ENCODE results near the gene CNOT1. TPM values are rescaled to one million over a fixed set of nuclear protein-coding genes. Genes with fewer than 3 reads are reported as not detected.
A peak's percentile ranks its signal among the peaks of the same experiment; 100 is the strongest.
"Not testable (repeated sequence)": the region's sequence is repeated elsewhere in the genome, so short reads cannot be mapped to it uniquely, and the experiment has no call there.

Gene CNOT1
- polyA plus RNA-seq, 1 donor from 2014 or later = 66.2 TPM

DNA sequence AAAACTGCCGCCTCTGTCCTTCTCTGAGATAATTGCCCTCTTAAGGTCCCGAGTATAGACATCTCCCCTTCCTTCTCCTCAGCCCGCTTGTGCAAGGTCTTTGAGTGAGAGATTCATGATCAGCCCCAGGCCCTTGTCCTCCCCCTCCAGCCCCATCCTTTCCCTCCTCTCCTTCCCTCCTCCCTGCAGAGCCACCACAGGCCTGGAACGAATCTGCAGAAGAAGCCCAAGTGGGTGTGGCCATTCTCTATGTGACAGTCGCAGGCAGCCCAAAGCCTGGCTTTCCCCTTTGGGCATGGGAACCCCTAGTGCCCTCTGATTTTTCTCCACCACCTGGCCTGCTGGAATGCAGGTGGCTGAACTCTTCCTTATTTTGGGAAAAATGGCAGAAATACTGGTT is 136.9 kb downstream of the CNOT1 start:
- H3K9ac ChIP-seq (ENCODE audit: low read length) = peak overlapping the region; percentile 1

DNA sequence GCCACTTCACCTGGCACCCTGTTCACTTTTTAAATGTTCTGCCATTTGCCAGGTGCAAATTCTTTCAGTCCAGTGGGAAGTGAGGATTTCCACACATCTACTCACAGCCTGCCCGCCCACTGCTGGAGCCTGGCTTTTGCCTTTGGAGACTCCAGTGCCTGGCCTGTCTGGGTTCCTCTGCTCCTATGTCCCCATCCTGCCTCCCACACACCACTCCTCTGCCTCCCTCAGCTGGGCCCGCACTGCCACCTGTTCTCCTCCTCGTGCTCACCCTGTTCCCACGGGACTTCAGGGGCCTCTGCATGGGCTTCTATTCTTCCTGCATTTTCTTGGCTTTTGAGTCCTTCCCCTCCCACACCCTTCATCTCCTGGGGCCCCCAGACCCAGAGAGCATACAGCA is 137.6 kb downstream of the CNOT1 start:
- no peaks in the 10 kb centered on the region for H3K9me3 ChIP-seq (ENCODE audit: low read length)
- no peaks in the 10 kb centered on the region for H3K27me3 ChIP-seq (ENCODE audit: insufficient read depth, low read depth, low read length)
- H3F3A ChIP-seq (ENCODE audit: insufficient read depth, low read length, poor library complexity, severe bottlenecking) = peaks cover 15% of the 10 kb centered on the region
- no peak overlapping the region for H3K4me2 ChIP-seq (ENCODE audit: low read length)
- H3K9me2 ChIP-seq (ENCODE audit: insufficient read depth, low read length) = no peaks in the 10 kb centered on the region
- H3K4me3 ChIP-seq (ENCODE audit: low read length) = no peak overlapping the region
- no peak overlapping the region for H2AFZ ChIP-seq (ENCODE audit: low read depth, low read length)
- peak overlapping the region; percentile 1 for H3K9ac ChIP-seq (ENCODE audit: low read length)
- no peaks in the 10 kb centered on the region for H3K79me2 ChIP-seq (replicated peaks; ENCODE audit: insufficient read depth, low read length)
- TF ChIP-seq MXI1 (conservative IDR thresholded peaks at IDR 0.05; ENCODE audit: poor library complexity, severe bottlenecking) = no peak
- TF ChIP-seq RAD21 (conservative IDR thresholded peaks at IDR 0.05) = no peak
- TF ChIP-seq EP300 (conservative IDR thresholded peaks at IDR 0.05; ENCODE audit: poor library complexity, severe bottlenecking) = no peak
- TF ChIP-seq SMC3 (conservative IDR thresholded peaks at IDR 0.05; ENCODE audit: poor library complexity) = no peak
- TF ChIP-seq EZH2 (IDR thresholded peaks at IDR 0.05; ENCODE audit: borderline replicate concordance, insufficient read depth, low read length, poor library complexity, severe bottlenecking) = no peak
- no peak for TF ChIP-seq POLR2AphosphoS5 (IDR thresholded peaks at IDR 0.05)
- TF ChIP-seq TAF1 (IDR thresholded peaks at IDR 0.05; ENCODE audit: low read depth) = no peak
- TF ChIP-seq REST (IDR thresholded peaks at IDR 0.05; ENCODE audit: borderline replicate concordance) = no peak
- TF ChIP-seq, protein P1, sequence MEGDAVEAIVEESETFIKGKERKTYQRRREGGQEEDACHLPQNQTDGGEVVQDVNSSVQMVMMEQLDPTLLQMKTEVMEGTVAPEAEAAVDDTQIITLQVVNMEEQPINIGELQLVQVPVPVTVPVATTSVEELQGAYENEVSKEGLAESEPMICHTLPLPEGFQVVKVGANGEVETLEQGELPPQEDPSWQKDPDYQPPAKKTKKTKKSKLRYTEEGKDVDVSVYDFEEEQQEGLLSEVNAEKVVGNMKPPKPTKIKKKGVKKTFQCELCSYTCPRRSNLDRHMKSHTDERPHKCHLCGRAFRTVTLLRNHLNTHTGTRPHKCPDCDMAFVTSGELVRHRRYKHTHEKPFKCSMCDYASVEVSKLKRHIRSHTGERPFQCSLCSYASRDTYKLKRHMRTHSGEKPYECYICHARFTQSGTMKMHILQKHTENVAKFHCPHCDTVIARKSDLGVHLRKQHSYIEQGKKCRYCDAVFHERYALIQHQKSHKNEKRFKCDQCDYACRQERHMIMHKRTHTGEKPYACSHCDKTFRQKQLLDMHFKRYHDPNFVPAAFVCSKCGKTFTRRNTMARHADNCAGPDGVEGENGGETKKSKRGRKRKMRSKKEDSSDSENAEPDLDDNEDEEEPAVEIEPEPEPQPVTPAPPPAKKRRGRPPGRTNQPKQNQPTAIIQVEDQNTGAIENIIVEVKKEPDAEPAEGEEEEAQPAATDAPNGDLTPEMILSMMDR (IDR thresholded peaks at IDR 0.05; ENCODE audit: poor library complexity, severe bottlenecking) = no peak
- H3K27ac ChIP-seq (ENCODE audit: low read length) = peak overlapping the region; percentile 100
- no peaks in the 10 kb centered on the region for H3K36me3 ChIP-seq (ENCODE audit: insufficient read depth, low read length)
- H4K20me1 ChIP-seq (ENCODE audit: insufficient read depth) = no peaks in the 10 kb centered on the region

More for the DNA sequence above, 136.9 kb downstream of the CNOT1 start:
- Histone ChIP-seq H4K20me1 (ENCODE audit: insufficient read depth) (no peaks in the 10 kb centered on the region), H3K4me2 (ENCODE audit: low read length) (no peak overlapping the region), H3K36me3 (ENCODE audit: insufficient read depth, low read length) (no peaks in the 10 kb centered on the region), H3K79me2 (replicated peaks; ENCODE audit: insufficient read depth, low read length) (no peaks in the 10 kb centered on the region), H3K9me2 (ENCODE audit: insufficient read depth, low read length) (no peaks in the 10 kb centered on the region), H2AFZ (ENCODE audit: low read depth, low read length) (no peak overlapping the region), H3K4me3 (ENCODE audit: low read length) (no peak overlapping the region), H3K27ac (ENCODE audit: low read length) (peak overlapping the region; percentile 100), H3K27me3 (ENCODE audit: insufficient read depth, low read depth, low read length) (no peaks in the 10 kb centered on the region), H3F3A (ENCODE audit: insufficient read depth, low read length, poor library complexity, severe bottlenecking) (peaks cover 22% of the 10 kb centered on the region), H3K9me3 (ENCODE audit: low read length) (no peaks in the 10 kb centered on the region)
- TF ChIP-seq POLR2AphosphoS5 (IDR thresholded peaks at IDR 0.05) (no peak), EZH2 (IDR thresholded peaks at IDR 0.05; ENCODE audit: borderline replicate concordance, insufficient read depth, low read length, poor library complexity, severe bottlenecking) (no peak), MXI1 (conservative IDR thresholded peaks at IDR 0.05; ENCODE audit: poor library complexity, severe bottlenecking) (no peak), TAF1 (IDR thresholded peaks at IDR 0.05; ENCODE audit: low read depth) (no peak), EP300 (conservative IDR thresholded peaks at IDR 0.05; ENCODE audit: poor library complexity, severe bottlenecking) (no peak), SMC3 (conservative IDR thresholded peaks at IDR 0.05; ENCODE audit: poor library complexity) (no peak)
- TF ChIP-seq, protein P1 (IDR thresholded peaks at IDR 0.05; ENCODE audit: poor library complexity, severe bottlenecking) = no peak

GRCh38 chr16:58490539-58490938 is 139.1 kb downstream of the CNOT1 start:
- H3K9ac ChIP-seq (ENCODE audit: low read length); H3K79me2 ChIP-seq (replicated peaks; ENCODE audit: insufficient read depth, low read length); H3K4me3 ChIP-seq (ENCODE audit: low read length); H2AFZ ChIP-seq (ENCODE audit: low read depth, low read length); H3K9me3 ChIP-seq (ENCODE audit: low read length); H3K9me2 ChIP-seq (ENCODE audit: insufficient read depth, low read length); H3F3A ChIP-seq (ENCODE audit: insufficient read depth, low read length, poor library complexity, severe bottlenecking); H3K4me2 ChIP-seq (ENCODE audit: low read length); H3K27ac ChIP-seq (ENCODE audit: low read length); H3K27me3 ChIP-seq (ENCODE audit: insufficient read depth, low read depth, low read length); H4K20me1 ChIP-seq (ENCODE audit: insufficient read depth); H3K36me3 ChIP-seq (ENCODE audit: insufficient read depth, low read length): not testable (repeated sequence)
